RPMI8226 (cell line): ENCODE data around the gene LY6G6F.
"Not testable (repeated sequence)": the region's sequence is repeated elsewhere in the genome, so short reads cannot be mapped to it uniquely, and the experiment has no call there.

Experiments used
- DNase-seq: peaks from one replicate; pipeline ENCODE4 v3.0.0-alpha.2; 2015

Gene LY6G6F

DNA sequence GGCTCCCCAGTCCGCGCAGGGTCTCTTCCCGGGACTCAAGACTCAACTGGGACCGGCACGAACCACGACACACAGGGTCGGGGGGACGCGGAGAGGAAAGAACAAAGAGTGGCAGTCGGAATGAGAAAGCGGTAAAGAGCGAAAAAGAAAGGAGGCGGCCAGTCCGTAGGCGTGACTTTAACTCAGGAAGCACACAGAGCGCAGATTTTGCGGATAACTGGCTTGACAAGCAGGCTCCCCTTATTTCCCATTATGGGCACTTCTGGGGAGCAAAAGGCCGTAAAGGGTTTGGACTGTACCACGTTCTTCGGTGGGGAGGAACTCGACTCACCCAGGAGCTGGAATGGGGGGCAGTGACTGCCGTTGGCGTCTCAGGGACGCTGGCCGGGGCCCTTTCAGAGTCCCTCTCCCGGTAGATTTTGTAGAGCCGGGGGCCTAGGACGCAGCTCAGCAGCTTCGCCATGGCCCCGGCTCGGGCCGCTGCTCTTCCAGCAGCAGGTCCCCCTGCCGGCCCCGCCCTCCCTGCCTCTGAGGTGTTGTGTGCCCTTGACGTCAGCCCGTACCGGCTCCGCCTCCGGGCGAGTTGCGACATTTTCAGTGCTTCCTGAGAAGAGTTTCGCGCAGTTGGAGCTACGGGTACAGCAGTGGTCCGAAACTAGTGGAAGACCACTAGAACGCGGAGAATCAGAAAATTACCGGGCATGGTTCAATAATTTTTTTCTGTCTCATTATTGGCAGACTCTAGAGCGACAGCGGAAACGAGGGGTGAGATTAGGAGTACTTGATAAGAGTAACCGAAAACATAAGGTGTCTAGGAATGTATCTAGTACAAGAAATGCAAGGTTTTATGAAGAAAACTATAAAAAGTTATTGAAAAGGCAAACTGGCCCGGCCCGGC is 3.6 kb upstream of the LY6G6F start, which contains the start of gene ABHD16A:
TSS of gene ABHD16A (minus strand) at position 506 of the 898 bp plus-strand sequence. CDS start at position 463, 43 bp downstream.
- peak; percentile 98 for DNase-seq

DNA sequence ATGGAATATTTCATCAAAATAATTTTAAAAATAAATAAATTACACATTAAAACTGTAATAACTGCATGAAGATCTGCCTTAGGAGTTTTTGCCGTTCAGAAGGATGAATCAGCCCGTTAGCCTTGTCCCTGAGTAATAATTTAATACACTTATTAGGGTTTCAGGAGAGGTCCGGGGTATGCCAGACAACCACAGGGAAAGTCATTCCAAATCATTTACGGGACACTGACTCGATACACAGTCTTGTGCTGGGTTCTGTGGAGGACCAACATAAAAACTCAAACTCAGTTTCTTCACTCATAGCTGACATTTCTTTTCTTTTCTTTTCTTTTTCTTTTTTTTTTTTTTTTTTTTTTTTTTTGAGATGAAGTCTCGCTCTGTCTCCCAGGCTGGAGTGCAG is 735 bp upstream of the LY6G6F start:
- DNase-seq, result no peak

DNA sequence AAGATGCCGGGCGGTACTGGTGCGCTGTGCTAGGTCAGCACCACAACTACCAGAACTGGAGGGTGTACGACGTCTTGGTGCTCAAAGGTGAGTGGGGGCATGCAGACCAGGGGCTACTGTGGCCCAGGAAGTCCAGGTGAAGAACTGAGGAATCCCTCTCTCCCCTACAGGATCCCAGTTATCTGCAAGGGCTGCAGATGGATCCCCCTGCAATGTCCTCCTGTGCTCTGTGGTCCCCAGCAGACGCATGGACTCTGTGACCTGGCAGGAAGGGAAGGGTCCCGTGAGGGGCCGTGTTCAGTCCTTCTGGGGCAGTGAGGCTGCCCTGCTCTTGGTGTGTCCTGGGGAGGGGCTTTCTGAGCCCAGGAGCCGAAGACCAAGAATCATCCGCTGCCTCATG is 1.0 kb downstream of the LY6G6F start:
- DNase-seq, result no peak

DNA sequence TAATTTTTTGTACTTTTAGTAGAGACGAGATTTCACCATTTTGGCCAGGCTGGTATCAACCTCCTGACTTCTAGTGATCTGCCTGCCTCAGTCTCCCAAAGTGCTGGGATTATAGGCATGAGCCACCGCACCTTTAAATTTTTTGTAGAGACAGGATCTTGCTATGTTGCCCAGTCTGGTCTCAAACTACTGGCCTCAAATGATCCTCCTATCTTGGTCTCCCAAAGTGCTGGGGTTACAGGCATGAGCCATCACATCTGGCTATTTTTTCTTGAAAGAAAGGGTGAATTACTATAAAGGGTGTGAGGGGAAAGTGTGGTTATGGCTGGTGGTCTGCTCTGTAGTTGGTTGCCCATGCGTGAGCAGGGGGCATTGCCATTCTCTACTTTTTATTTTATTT is 1.6 kb downstream of the LY6G6F start:
- no peak for DNase-seq

DNA sequence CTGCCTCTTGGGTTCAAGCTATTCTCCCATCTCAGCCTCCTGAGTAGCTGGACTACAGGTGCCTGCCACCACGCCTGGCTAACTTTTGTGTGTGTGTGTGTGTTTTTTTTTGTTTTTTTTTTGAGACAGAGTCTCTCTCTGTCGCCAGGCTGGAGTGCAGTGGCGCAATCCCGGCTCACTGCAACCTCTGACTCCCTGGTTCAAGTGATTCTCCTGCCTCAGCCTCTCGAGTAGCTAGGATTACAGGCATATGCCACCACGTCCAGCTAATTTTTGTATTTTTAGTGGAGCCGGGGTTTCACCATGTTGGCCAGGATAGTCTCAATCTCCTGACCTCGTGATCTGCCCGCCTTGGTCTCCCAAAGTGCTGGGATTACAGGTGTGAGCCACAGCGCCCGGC is 2.5 kb downstream of the LY6G6F start:
- not testable (repeated sequence) for DNase-seq

DNA sequence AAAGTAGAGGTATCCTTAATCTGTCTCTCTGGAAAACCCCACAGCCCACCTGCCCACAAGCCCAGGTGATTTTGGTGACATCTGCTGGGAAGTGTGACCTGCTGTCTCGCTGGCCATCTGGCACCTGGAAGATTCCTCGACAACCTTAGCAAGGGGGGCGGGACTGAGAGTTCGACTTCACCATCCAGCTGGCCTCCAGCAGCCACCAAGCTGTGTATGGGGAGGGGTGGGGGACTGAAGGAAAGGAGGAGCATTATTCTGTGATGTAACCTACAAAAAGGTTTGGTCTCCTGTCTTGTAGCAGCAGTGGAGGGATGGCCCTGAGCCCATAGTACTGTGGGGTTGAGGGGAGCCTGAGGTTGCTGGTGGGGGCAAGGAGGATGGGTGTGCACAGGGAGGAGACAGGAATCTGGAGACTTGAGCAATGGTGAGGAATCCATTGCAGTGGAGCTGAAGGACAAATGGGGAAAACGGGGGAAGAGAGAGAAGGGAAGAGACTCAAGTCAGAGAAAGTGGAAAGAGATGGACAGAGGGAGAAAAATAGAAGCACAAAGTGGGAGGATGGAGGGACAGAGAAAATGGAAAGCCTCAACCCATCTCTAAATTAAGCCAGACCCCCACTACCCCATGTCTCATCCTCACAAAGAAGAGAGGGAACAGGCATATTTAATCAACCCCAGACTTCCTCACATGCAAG is 4.0 kb downstream of the LY6G6F start:
- peak; percentile 76 for DNase-seq

DNA sequence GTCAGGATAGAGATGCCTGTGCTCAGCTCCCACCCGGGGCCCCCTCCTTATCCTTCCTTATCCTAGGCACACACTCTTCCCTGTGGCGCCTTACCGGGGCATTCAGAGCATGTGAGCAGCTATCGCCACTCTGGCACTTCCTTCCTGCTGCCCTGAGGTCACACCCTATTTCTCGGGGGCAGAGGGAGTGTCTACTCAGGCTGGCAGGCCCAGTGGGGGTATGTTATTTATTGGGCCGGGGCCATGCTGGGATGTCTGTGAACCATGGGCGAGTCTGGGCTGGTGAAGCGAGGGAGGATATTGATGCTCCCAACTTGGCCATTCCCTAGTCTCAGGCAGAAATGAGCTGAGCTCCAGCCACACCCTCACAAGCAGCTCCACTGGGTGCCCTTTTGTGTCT is 4.6 kb downstream of the LY6G6F start:
- no peak for DNase-seq

DNA sequence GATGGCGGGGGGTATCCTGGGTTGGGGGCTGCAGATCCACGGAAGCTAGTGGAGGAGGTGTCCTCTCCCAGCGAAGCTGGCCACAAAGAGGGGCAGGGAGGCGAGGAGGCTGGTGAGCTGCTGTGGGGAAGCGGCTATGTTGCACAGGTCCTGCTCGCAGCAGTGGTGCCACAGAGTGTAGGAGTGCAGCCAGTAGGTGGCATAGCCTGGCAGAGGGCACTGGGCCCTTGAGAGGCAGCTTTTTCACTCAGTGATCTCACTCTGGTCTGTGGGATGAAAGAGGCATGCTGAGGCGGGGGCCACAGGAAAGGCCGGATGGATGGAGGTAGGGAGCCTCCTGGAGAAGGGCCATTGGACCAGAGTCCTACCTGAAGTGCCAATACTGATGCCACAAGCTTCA is 5.6 kb downstream of the LY6G6F start:
- DNase-seq, result peak; percentile 65

DNA sequence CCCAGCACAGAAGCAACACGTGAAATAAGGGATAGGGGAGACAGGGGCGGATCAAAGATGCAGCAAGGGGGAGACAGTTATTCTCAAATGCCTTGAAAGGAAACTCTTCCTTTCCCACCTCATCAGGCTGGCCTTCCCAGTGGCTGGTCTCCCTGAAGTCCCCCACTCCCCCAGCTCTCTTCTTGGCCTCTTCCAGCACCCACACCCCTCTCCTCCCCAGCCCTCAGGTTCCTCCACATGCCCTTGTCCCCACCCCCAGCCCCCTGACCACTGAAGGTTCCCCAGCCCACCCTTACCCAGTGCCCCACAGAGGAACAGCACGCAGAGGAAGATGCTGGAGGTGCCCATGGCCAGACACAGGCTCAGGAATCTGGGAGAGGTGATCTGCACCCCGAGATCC is 6.8 kb downstream of the LY6G6F start:
- no peak for DNase-seq

DNA sequence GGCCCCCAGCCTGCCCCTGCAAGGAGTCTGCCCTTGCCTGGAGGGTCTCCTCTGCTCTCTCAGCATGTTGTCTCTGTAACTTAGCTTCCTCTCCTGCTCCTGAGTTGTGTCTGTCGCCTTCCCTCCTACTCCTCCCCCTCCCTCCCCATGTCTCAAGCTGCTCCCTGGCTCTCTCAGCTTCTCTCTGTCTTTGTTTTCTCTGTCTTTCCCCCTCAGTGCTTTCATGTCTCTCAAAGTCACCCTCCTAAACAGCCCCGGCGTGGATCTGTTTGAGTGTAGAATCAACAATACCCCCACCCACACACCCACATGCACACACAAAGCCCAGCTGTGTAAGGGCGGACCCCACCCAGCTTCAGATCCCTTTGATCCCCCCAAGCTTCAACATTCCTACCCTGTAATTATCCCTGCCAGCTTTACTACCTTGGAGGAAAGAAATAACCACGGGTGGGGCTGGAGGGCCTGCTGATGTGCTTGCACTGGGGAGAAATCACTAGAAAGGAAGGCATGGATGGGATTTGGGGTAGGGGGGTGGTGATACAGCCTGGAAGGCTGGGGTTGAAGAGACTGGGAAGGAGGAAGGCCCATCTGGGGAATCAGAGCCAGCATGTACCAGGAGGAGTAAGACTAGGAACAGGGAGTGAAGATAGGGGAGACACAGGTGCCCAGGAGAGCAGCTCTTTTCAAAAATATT is 7.5 kb downstream of the LY6G6F start:
- DNase-seq, result no peak

DNA sequence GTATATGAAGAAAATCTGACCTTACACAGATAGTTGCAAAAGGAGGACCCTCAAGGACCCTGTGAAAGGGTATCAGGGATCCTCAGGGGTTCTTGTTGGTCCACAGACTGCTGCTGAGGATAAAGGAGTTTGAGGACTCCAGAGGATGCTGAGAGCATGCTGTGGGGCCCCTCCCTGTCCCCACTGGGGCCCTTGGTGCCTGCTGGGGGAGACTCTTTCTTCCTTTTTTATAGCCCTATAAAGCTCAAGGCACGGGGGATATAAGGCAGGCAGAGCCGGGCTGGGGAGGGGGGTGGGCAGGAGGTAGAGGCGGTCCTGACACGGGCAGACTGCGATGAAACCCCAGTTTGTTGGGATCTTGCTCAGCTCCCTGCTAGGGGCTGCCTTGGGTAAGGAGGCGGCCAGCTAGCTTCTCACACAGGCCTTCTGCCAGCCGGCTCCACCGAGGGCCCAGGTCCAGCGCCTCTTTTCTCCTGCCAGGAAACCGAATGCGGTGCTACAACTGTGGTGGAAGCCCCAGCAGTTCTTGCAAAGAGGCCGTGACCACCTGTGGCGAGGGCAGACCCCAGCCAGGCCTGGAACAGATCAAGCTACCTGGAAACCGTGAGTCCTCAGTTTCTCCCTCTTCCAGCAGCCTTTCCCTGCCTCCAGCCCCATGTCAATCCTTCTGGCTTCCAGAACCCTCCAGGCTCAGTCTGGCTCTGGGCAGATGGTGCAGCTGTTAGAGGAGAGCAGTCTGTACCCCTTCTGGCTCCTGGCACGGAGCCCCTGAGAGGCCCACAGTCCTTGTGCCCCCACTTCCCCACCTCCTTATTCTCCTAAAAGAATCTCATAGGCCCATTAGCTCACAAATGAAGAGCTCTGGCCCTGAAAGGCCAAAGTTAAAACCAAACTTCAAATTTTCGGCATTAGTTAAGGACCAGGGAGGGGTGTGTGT is 8.6 kb downstream of the LY6G6F start, which contains the start of gene LY6G6D:
TSS of gene LY6G6D (plus strand) at position 327 of the 937 bp plus-strand sequence. CDS start at position 335, 8 bp downstream.
- DNase-seq, result no peak

DNA sequence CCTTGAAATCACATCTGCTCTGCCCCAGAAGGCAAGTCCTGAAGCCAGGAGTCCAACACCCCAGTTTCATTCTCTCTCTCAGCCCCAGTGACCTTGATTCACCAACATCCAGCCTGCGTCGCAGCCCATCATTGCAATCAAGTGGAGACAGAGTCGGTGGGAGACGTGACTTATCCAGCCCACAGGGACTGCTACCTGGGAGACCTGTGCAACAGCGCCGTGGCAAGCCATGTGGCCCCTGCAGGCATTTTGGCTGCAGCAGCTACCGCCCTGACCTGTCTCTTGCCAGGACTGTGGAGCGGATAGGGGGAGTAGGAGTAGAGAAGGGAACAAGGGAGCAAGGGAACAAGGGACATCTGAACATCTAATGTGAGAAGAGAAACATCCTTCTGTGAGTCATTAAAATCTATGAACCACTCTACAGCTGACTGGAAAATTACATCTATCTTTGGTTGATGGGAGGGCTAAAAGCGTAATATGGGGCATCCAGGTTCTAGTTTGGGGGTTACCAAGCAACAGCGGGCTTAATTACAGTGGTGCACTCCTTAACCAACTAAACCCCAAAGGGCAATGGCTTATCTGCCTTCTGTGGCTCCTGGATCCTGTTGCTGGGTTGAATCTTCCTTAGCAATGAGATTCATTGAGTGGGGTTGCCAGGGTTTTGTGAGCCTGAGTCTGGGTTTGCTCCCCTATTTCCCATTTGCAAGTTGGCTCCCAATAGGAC is 11.0 kb downstream of the LY6G6F start:
- no peak for DNase-seq

DNA sequence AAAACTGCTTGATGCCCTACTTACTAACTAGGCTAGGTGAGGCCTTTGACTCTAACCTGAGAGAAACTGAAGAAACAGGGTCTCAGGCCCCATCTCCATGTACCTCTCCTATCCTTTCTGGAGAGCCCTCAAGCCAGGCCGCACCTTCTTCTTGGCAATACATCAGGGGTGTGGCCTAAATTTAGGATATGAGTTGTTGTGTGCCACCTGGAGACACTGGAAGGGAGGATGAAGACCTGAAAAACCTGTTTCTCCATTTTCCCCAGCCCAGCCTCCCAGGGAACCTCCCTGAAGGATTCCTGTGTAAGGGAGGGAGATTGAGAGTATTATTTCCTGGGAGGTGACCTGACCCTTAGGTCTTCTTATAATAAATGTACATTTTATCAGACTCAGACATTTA is 11.6 kb downstream of the LY6G6F start:
- DNase-seq, result no peak

DNA sequence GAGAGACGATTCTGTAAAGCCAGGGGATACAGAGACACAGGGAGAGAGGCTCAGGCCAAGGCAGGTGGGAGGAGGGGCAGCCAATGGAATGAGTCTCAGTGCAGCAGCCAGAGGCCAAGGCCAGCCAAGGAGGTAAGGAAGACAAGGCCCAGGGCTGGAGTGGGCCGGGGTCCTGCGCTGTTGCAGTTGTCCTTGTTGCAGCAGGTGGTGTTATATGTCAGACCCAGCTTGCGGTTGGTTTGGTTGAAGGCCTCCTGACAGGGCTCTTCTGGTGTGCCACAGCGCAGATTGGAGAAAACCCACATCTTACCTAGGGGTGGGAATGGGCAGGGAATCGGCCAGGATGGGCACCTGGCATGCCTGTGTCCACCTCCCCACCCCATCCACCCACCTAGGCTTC is 12.3 kb downstream of the LY6G6F start:
- no peak for DNase-seq

DNA sequence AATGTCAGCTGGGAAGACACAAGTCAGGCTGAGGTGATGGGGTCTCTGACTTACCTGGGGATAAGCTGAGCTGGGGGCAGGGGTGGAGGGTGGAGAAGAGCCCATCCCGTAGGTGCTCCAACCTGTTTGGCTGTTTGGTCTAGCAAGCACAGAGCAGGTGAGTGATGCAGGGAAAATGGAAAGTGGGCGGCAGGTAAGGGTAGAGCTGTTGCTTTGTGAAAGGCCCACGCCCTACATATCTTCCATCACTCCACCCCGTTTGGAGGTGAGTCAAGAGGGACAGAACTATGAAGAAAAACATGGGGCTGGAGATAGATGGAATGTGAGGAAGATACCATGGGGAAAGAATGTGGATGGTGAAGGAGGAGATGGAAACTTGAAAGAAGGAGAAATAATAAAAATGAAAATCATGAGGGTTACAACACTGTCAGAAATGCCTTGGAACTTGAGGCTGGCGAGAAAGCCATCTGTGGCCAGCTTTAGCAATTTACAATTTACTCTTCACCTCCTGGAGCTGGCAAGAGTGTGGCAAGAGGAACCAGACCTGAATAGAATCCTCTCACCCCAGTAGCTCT is 13.6 kb downstream of the LY6G6F start:
- DNase-seq, result no peak

DNA sequence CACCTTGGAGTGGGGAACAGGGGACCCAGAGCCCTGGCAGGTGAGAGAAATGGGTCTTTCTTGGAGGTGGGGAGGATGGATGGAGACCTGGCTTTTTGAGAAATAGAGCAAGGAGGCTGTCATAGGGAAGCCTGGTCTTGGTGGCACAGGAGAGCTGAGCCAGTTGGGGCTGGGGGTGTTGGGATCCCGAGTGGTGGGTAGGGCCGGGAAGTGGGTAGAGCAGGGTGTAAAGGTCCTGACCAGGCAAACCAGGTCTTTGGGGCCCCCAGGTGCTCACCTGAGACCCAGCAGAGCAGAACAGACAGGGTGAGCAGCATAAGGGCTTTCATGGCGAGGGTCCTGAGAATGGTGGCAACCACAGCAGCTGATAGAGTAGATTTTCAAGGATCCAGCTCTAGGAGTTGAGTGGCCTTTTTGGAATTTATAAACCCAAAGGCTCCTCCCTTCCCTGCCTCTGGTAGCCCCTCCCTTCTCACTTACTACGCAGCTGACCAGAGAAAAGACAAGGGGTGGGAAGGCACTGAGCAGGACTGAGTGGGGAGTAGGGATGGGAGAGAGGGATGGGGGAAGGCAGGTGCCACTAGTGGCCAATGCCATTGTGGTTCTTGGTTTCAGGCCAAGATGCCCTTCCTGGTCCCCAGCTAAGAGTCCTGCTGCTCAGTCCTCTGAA is 14.8 kb downstream of the LY6G6F start, which contains the start of gene LY6G6C:
TSS of gene LY6G6C (minus strand) at position 396 of the 670 bp plus-strand sequence. CDS start at position 329, 67 bp downstream.
- DNase-seq, result no peak

DNA sequence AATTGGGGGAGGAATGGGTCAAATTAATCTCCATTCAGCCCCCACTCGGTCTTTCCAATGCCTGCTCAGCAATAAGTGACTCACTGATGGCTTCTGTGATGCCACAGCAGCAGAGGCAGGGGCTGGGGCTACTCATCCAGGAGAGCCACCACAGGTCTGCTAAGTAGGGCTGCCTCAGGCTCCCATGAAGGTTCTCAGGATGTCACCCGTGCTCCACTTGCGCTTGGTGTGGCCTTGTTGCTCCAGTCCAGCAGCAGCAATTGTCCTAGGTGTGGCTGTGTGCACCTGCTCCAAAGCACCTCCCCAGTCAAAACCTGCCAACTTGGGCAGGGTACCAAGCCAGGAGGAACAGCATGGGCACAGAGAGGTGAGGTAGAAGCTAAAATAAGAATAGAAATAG is 15.5 kb downstream of the LY6G6F start:
- no peak for DNase-seq

DNA sequence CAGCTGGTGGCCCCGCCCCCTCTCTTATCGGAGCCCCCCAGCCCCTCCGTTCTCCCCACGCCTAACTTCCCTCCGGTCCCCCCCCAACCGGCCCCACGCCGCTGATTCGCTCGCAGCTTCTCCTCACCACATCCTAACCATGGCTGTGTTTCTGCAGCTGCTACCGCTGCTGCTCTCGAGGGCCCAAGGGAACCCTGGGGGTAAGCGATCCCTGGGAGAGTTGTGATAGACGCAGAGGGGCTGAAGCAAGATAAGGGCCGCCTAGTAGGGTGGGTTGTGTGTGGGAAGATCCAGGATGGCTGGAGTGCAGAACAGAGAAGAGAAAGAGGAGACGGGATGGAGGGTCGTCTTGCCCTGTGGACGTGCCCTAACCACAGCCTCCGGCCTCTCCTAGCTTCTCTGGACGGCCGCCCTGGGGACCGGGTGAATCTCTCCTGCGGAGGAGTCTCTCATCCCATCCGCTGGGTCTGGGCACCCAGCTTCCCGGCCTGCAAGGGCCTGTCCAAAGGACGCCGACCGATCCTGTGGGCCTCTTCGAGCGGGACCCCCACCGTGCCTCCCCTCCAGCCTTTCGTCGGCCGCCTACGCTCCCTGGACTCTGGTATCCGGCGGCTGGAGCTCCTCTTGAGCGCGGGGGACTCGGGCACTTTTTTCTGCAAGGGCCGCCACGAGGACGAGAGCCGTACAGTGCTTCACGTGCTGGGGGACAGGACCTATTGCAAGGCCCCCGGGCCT is 16.7 kb downstream of the LY6G6F start, which contains the start of gene MPIG6B:
TSS of gene MPIG6B (plus strand) at position 129 of the 735 bp plus-strand sequence. CDS start at position 140, 11 bp downstream.
- no peak for DNase-seq

DNA sequence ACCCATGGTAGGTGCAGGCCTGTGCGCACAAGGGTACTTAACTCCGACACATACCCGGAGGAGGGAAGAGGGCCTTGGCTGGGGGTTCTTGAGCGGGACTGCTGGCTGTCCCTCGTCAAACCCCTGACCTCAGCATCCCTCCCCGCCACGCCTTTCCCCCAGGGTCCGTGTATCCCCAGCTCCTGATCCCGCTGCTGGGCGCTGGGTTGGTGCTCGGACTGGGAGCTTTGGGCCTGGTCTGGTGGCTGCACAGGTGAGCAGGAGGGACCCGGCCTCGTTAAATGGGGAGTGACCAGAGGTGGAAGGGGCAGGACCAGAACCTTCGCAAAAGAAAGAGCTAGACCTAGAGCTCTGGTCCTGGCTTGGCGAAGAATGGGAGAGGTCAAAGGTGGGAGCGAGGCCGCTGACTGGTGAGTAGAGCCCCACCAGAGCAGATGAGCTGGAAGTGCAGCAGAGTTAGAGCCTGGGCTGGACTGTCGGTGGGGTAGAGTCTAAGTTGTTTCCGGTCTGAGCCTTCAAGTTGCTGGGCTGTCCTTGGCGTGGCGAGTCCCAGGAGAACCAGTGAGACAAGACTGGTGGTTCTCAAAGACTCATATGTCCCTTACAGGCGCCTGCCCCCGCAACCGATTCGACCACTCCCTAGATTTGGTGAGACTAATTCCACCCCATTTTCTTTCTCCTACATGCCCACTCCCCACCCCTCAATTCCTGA is 17.5 kb downstream of the LY6G6F start:
- DNase-seq, result no peak
